HTR-8/SVneo (cell line): ENCODE measurements around the gene MCF2L.
"Not testable (repeated sequence)": the region's sequence is repeated elsewhere in the genome, so short reads cannot be mapped to it uniquely, and the experiment has no call there.

Experiments used
- DNase-seq: peaks from one replicate; pipeline ENCODE4 v3.0.0; 2011; ENCODE audit warnings: low spot score, mixed read lengths; ENCODE audit not compliant: insufficient read length
- FAIRE-seq: peaks from 2 replicates; lab custom pipeline; 2011; peaks lifted over from hg19 to GRCh38; lab: Jason Lieb, UNC

MCF2L gene

DNA sequence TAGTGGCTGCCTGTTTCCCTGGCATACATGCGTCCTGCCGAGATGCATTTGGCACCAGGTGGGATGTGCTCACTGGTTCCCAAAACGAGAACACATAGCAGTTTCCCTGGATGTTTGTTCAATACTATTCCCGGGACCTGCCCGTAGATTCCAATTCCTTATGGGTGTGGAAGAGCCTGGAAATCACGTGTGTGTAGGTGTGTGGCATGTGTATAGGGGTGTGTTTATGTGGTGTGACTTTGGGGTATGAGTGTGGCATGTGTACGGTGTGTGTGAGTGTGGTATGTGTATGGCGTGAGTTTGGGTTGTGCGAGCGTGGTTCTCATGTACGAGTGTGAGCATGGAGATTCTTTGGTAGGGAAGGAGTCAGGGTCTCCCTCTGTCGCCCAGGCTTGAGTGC lies 133.7 kb downstream of the MCF2L start:
- FAIRE-seq: no peak

GRCh38 chr13:113103646-113104045 lies 134.6 kb downstream of the MCF2L start:
- DNase-seq: no peak
- no peak for FAIRE-seq

More for the DNA sequence above, 133.7 kb downstream of the MCF2L start:
- no peak for DNase-seq

GRCh38 chr13:113105032-113105920 lies 136.3 kb downstream of the MCF2L start, which contains the start of gene F7:
Gene F7 (plus strand): TSS chr13:113105791. CDS start chr13:113105842, 51 bp downstream.
- DNase-seq: no peak
- FAIRE-seq: no peak

DNA sequence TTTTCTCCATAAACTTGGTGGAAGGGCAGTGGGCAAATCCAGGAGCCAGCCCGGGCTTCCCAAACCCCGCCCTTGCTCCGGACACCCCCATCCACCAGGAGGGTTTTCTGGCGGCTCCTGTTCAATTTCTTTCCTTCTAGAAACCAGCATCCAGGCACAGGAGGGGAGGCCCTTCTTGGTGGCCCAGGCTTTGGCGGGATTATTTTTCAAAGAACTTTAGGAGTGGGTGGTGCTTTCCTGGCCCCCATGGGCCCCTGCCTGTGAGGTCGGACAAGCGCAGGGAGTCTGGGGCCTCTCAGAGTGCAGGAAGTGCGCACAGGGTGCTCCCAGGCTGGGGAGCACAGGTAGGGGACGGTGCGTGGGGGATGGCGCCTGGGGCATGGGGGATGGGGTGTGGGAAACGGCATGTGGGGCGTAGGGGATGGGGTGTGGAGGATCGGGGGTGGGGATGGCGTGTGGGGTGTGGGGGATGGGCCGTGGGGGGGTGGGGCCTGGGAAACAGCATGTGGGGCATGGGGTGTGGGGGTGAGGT lies 137.0 kb downstream of the MCF2L start:
- FAIRE-seq (no peak), DNase-seq (no peak)

DNA sequence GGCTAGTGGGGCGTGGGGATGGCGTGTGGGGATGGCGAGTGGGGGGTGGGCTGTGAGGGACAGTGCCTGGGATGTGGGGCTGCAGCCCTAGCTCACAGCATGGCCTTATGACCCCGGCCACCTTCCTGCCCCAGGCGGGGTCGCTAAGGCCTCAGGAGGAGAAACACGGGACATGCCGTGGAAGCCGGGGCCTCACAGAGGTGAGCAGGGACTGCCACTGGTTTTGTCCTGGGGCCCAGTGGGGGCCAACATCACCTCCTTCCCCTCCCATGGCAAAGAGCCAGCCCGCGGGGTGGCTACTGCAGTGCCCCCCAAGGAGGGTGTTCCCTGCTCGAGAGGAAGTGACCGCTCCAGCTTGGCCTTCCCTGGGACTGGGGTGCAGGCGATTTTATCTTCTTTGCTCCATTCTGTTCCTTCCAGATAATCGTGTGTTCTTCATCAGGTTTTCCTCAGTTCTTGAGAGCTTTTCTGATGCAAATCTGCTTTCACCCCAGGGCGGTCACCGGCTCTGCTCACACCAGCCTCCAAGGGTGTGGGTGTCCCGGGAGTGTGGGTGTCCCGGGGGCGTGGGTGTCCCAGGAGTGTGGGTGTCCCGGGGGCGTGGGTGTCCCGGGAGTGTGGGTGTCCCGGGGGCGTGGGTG lies 137.8 kb downstream of the MCF2L start:
- DNase-seq (no peak), FAIRE-seq (no peak)

DNA sequence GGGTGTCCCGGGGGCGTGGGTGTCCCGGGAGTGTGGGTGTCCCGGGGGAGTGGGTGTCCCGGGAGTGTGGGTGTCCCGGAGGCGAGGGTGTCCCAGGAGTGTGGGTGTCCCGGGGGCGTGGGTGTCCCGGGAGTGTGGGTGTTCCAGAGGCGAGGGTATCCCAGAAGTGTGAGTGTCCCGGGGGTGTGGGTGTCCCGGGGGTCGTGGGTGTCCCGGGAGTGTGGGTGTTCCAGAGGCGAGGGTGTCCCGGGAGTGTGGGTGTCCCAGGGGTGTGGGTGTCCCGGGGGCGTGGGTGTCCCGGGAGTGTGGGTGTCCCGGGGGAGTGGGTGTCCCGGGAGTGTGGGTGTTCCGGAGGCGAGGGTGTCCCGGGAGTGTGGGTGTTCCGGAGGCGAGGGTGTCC lies 139.5 kb downstream of the MCF2L start:
- FAIRE-seq, DNase-seq: not testable (repeated sequence)

DNA sequence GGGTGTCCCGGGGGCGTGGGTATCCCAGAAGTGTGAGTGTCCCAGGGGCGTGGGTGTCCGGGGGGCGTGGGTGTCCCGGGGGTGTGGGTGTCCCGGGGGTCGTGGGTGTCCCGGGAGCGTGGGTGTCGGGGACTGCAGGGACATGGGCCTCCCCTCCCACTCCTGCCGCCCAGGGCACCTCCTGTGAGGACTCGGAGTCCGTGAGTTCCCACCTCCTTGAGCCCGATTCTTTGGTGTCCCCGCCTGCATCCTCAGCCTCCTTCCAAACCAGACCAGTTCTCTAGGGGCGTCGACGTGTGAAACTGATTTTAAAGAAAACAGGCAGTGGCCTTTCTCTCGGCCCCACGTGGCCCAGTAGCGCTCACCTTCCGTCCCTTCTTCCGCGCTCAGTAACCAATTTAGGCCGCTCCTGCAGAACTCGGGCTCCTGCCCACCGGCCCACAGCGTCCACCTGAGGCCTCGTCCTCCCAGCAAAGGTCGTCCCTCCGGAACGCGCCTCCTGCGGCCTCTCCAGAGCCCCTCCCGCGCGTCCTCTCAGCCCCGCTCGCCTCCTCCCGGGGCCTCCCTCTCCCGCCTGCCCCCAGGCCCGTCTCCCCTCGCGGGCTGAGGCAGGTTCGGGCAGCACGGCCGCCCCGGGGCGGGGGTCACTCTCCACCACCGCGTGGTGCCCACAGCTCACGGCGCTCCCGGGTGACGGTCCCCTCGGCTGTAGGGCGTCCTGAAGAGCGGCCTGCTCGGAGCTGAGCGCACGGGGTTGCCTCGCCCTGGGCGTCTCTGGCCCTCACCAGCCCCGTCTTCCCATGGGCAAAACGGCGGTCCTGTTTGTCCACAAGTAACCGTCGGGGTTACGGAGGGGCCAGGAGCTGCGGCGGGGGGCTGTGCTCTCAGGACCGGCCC lies 140.4 kb downstream of the MCF2L start:
- FAIRE-seq: no peak
- no peak for DNase-seq

- FAIRE-seq (no peak), DNase-seq (no peak)
These were observed 141.2 kb downstream of the MCF2L start for GRCh38 chr13:113110048-113110851.

DNA sequence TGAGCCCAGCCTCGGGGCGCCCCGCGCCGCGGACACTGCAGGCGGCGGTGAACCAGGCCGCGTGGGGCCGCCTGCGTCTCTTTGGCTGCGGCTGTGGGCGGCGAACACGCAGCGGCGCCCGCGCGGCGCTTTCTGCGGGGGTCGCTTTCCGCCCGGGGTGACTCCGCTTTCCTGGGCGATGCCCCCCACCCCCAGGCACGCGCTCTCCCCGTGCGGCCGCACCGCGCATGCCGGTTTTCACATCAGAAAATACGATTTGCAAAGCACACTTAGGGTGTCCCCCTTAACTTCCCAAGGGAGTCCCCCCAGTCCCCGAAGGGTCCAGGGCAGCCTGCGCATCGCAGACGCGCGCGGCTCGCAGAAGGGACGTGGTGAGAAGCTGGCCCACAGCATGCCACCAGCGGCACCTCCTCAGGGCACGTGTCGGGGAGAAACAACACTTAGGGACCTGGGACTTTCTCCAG lies 141.9 kb downstream of the MCF2L start:
- DNase-seq: no peak
- no peak for FAIRE-seq

DNA sequence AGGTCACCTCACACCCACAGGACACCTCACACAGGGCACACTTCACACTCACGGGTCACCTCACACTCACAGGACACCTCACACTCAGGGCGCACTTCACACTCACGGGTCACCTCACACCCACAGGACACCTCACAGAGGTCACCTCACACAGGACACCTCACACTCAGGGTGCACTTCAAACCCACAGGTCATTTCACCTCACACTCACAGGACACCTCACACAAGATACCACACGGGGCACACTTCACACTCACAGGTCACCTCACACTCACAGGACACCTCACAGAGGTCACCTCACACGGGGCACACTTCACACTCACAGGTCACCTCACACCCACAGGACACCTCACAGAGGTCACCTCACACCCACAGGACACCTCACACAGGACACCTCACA lies 142.8 kb downstream of the MCF2L start:
- not testable (repeated sequence) for DNase-seq, FAIRE-seq

GRCh38 chr13:113112475-113112874 lies 143.5 kb downstream of the MCF2L start:
- DNase-seq, FAIRE-seq: not testable (repeated sequence)

- peak; percentile 96 for FAIRE-seq
- no peak for DNase-seq
These were observed 144.2 kb downstream of the MCF2L start for GRCh38 chr13:113112893-113113845.

DNA sequence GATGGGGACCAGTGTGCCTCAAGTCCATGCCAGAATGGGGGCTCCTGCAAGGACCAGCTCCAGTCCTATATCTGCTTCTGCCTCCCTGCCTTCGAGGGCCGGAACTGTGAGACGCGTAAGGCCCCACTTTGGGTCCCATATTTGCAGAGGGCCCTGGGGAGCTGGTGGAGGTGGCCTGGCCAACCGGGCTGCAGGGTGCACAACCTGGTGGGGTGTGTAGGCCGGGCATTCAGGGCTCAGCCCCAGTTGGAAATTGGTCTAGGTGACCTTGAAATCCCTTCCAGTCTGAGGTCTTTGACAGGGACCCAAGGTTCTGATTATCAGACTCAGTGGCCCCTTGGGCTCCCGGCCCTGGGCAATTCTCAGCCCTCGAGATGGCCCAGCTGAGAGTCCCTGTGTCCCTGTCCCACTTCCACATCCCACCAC lies 144.8 kb downstream of the MCF2L start:
- FAIRE-seq (no peak), DNase-seq (no peak)

DNA sequence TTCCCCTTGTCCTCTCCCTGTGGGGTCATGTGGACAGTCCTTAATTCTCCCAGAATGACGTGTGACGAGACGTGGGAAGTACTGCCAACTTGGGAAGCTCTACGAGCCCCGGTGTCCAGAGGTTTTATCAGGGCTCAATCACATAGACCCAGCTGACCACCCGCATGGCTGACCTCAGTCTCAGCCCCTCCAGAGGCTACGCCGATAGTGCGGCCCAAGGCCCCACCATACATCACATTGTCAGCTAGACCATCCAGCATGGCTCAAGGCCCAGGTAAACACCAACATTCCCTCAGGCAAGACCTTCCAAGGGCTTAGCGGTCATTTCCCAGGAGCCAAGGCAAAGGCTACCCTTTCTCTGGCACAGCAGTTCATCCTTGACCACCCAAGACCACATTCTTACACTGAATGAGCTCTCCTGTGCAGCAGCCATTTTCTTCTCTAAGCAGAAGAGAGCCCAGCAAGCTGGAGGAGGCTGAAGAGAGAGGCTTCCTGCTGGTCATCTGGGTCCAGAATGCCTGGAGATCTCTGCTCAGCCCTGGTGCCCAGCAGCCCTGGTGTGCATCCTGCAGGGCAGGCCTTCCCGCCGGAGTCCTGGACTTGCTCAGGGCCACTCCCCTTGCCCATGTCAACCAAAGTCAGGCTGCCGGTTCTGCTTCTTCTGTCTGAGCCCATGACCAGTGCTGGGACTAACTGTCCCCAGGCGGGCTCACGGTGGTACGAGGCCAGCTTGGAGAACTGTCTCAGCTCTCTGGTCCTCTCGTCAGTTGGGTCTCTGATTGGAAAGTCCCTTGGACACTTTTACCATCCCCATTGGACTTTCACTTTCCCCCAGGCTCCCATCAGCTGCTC lies 145.7 kb downstream of the MCF2L start:
- DNase-seq (no peak), FAIRE-seq (no peak)

- DNase-seq: no peak
- FAIRE-seq: no peak
These were observed 146.6 kb downstream of the MCF2L start for GRCh38 chr13:113115363-113116205.

DNA sequence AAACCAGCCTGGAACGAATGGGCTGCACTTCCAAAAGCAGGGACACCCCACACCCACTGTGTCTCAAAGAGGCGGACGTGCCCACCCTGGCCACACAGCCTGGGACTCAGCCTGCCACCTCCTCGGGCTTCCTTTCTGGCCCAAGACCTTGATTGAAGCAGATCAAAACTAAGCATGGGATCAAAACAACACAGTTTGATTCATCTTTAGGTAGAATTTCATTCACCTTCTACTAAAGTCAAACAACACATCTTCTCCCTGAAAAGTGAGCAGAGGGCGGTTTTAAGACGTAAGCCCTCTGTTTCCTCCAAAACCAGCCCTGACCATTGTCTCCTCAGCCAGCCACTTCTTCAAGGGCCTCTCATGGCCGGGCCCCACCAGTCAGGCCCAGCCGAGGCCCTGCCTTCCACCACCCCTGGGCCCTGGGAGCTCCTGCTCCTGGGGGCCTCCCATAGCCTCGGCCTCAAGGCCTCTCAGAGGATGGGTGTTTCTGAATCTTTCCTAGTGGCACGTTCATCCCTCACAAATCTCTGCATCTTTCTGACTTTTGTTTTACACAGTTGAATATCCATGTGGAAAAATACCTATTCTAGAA lies 147.3 kb downstream of the MCF2L start:
- FAIRE-seq (no peak), DNase-seq (no peak)
